Measurements from ENCODE around the gene MOB2.

The MOB2 gene

DNA sequence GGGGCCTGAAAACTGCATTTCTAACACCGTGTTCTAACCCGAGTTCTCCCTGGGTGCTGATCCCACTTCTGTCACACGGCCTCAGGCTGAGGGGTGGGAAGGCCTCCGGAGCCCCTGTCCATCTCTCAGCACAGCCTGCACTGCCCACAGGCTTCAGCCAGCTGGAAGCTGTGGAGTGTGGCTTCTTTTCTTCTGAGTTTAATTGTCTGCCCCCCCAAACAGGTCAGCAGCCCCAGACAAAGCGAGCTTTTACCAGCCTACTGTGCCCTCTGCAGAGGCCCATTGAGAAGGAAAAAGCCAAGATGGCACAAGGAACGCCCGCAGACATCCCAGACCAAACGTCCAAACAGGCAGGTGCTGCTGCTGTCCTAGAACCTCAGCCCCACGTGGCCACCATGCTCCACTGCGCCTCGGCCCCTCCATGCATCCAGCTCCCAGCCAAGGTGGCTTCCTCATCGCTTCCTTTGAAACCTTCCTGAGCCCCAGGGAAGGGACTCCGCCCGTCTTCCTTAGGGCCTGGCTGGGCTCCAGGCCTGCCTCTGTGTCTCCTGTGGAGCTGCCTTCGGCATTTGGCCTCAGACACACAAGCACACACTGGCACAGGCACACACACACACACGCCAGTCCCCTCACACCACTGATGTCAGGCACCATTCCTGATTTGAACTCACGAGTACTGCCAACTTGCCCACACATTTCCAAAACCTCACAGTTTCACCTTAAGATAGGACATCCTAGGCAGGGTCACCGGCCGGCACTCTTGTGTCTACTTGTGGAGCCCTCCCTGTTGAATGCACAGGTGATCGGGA lies 1.7 kb downstream of the MOB2 start:
- no peak for ATAC-seq

GRCh38 chr11:1484061-1484671 lies 2.4 kb downstream of the MOB2 start:
- ATAC-seq: no peak

- no peak for ATAC-seq
Observed at GRCh38 chr11:1483445-1483961, 3.1 kb downstream of the MOB2 start.

DNA sequence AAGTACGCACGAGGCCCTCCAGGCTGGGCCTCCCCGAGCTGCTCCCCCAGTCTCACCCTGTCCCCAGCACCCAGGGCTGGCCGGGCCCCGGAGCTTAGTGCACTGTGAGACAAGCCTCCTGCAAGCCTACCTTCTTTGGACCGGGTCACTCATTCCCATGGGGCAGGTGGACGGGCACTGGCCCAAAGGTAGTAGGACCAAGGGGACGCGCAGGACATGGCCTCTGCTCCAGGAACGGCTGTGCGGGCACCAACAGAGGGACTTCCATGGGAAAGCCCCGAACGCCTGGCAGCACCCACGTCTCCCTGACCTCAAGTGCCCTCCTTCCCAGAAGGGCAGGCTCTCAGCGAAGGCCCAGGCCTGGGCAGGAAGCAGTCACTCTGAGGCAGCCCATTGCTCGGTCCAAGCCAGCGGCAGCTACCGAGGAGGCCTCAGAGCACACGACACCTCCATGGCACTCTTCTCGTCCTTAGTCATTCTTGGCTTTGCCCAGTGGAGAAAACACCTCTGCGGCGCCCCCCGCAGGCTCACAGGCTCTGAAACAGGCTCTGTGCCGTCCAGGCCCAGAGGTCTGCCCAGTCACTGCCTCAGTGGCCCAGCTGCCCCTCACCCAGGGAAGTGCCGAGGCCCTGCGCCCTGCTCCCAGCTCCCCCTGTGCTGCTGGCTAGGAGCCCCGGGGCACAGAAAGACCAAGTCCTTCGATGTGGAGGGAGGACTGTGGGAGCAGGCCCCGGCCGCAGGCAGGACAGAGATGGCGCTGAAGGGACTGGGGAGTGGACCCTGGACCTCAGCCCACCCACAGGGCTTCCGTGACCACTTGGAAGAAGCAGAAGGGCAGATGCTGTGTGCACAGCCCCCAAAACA lies 3.8 kb downstream of the MOB2 start:
- ATAC-seq: no peak

- no peak for ATAC-seq
Observed at GRCh38 chr11:1481861-1482441, 4.6 kb downstream of the MOB2 start.

GRCh38 chr11:1481483-1481825 lies 5.1 kb downstream of the MOB2 start:
- ATAC-seq: no peak

- ATAC-seq: no peak
Observed at GRCh38 chr11:1480555-1481482, 5.8 kb downstream of the MOB2 start.

- ATAC-seq: no peak
Observed at GRCh38 chr11:1480191-1480554, 6.4 kb downstream of the MOB2 start.

DNA sequence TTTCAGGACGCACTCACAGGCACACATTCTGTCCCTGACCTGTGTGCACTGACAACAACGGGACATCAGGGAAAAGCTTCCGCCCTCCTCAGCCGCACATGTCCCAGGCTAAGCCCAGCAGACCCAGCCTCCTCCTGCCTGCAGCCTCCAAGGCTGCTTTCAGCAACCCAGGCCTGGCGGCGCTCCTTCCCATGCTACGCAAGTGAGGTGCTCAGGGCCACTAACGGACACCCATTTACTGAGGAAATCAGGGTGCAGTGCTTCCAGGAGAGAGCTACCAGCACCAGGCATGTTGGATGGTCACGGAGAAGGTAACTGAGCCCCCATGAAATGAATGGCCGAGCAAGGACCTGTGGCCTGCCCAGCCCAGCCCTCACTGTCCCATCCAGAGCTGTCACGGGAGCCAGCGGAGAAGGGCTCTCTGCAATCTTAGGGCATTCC lies 6.9 kb downstream of the MOB2 start:
- no peak for ATAC-seq

DNA sequence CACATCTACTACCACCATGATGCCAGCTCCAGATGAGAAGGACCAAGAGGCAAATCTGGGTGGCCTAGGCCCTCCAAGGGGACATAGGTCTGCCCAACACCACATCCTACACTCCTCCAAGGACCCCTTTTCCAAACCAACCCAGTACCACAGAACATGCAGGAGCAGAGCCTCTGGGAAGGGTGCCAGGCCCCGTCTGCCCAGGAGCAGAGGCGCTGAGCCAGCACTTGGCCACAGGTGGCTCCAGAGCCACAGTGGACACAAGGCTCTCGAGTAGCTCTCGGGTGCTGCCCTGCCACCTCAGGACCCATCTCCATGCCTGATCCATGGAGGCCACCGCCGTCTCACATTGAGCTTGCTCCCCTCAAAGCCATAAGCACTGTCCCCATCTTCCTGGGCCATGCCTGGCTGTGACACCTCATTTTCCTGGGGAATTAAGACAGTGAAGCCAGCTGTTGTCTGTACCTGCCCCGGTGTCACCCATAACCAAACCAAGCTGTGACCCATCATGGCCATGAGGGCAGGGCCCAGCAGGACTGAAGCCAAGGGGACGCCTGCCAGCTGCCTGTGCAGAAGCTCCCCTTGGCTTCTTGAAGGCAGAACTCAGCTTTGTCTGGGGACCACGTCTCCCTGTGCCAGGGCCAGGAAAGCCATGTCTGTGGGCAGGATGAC lies 7.4 kb downstream of the MOB2 start:
- ATAC-seq: no peak

DNA sequence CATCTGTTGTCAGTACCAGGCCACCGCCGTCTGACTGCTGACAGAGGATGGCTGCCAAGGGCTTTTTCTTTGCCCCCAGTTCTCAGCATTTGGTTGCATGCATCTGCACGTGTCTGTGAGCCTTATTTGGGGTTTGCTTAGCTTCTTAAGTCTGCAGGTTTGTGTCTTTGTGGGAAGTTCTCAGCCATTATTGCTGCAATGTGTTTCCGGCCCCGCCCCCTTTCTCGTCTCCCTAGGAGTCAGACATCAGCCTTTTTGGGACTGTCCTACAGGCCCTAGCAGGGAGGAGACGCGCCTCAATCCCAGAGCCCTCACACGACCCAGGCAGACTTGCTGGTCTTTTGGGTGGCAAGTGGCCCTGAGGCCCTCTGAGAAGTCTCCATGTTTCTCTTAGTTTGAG lies 8.0 kb downstream of the MOB2 start:
- no peak for ATAC-seq

DNA sequence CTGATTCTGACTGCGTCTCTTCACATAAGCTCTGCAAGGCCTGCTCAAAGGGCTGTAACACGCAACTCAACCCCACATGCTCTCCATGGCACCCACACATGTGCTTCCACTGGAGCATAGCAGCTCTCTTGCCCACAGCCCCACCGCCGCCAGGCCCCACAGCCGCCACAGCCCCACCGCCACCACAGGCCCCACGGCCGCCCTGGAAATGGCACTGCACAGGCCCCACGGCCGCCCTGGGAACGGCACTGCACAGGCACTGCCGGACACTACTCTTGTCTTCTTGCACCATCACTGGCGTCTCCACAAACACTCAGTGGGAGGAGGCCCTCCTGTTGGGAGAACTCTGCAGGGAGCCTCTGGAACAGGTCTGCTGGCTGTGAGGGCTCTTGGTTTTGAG lies 8.6 kb downstream of the MOB2 start:
- ATAC-seq: no peak

- no peak for ATAC-seq
Observed at GRCh38 chr11:1476940-1477736, 9.4 kb downstream of the MOB2 start.

DNA sequence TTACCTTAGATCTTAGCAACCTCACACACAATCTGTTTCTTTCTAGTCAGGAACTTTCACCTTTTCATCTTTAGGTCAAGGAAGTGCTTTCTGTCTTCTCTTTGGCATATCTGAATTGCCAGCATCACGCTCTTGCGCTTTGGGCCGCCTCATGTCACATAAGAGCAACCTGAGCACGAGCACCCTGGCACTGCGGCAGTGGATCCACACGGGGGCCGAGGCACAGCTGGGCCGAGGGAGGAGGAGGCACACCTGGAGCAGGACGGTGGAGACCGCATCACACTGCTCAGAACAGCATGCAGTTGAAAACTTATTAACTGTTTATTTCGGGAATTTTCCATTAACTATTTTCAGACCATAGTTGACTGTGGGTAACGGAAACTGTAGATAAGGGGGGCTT lies 10.7 kb downstream of the MOB2 start:
- ATAC-seq: no peak

- ATAC-seq: no peak
Observed at GRCh38 chr11:1473786-1474185, 12.8 kb downstream of the MOB2 start.

DNA sequence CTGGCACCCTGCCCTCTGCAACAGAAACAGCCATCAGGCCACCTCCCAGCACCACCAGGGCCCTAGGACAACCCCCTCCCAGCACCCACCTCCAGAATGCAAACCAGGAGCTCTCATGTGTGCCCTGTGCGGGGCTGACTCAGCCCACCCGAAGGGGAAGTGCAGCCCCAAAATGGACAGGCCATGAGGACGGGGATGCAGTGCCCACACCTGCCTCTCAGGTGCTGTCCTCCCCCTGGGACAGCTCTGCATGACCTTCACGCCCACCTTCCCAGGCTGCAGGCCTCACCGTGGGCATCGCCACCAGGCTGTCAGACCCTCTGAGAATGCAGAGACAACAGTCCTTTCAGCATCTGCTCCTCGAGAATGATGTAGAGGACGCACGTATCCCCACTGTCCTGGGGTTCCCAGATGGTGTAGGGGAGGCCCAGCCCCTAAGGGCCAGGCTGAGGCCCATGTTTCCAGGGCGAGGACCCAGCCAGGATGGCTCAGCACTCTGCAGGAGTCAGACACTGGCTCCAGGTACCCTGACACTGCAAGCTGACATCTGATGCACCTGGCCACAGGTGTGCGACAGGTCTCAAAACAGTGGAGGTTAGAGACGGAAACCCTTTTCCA lies 13.5 kb downstream of the MOB2 start:
- ATAC-seq: no peak

DNA sequence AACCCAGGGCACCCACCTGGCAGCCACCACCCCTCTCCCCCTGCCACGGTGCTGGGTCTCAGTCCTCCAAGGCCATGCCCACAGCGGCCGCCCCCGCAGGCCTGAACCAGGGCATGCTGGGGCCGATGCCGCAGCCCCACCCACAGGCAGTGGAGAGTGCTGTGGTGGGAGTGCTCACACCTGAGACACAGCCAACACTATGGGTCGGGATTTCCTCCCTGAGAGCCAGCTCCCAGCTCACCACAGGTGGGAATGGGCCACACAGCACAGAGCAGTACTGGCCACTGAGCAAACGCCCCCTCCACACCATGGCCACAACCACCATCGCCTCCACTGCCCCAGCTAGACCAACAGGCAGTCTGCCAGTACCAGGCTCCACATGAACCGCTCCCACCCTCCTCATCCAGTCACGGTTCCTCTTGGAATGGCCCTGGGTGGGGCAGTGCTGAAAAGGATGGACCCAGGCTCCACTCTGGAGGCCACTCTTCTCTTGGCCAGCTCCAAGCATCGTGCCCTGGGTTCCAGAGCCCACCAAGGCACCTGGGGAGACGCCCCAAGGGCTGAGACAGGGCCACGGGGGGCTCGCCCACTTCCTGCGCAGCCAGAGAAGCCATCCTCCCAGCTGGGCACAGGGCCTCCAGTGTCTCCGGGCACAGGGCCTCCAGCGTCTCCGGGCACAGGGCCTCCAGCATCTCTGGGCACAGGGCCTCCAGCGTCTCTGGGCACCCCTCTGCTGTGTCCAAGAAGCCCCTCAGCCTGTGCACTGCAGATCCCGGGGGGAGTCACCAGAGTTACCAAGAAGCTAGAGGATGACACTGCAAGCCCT lies 14.2 kb downstream of the MOB2 start:
- no peak for ATAC-seq

DNA sequence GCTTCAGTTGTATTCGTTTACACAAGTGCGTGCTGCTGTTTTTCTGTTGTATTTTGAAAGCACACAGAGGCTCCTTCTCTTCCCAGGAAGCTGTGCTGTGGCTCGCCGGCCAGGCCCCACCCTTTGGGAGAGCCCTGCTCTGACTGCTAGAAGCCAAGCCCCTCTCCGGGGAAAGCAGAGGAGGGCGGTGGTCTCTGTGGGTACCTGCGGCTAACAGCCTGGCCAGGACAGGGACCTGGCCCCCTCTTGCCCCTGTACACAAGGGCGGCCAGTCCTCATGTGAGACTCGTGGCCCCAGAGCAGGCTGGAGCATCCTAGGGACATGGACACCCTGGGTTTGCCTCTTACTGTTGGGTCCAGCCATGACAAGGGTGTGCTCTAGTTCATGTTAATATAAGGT lies 14.8 kb downstream of the MOB2 start:
- ATAC-seq: no peak

Measured in activated CD4-positive, CD25-positive, alpha-beta regulatory T cell treated with anti-CD3 and anti-CD28 coated beads, Interleukin-2, amount 50 U/mL, for 24 hours (primary cell).